GM03348 (cell line): ENCODE results near the gene HIPK4.
A peak's percentile ranks its signal among the peaks of the same experiment; 100 is the strongest.
"Not testable (repeated sequence)": the region's sequence is repeated elsewhere in the genome, so short reads cannot be mapped to it uniquely, and the experiment has no call there.

Experiments
- DNase-seq: peaks from one replicate; pipeline ENCODE4 v3.0.0; 2012; ENCODE audit warnings: low spot score

Gene HIPK4

GRCh38 chr19:40417643-40417981 is 27.6 kb upstream of the HIPK4 start:
- no peak for DNase-seq

- no peak for DNase-seq
Observed at GRCh38 chr19:40416918-40417642, 27.1 kb upstream of the HIPK4 start.

GRCh38 chr19:40415768-40416167 is 25.8 kb upstream of the HIPK4 start:
- DNase-seq, result no peak

- no peak for DNase-seq
Observed at GRCh38 chr19:40414542-40415535, 24.9 kb upstream of the HIPK4 start.

- no peak for DNase-seq
Observed at GRCh38 chr19:40413291-40413845, 23.4 kb upstream of the HIPK4 start, which contains the start of gene PRX. TSS of gene PRX (minus strand) at chr19:40413378. CDS start at chr19:40407932, 5,446 bp downstream.

GRCh38 chr19:40412866-40413265 is 22.9 kb upstream of the HIPK4 start:
- no peak for DNase-seq

- no peak for DNase-seq
Observed at GRCh38 chr19:40411958-40412499, 22.0 kb upstream of the HIPK4 start.

- no peak for DNase-seq
Observed at GRCh38 chr19:40411125-40411842, 21.3 kb upstream of the HIPK4 start.

- no peak for DNase-seq
Observed at GRCh38 chr19:40410030-40410389, 20.0 kb upstream of the HIPK4 start.

GRCh38 chr19:40408598-40408925 is 18.6 kb upstream of the HIPK4 start:
- DNase-seq, result not testable (repeated sequence)

- DNase-seq, result no peak
Observed at GRCh38 chr19:40407714-40408597, 18.0 kb upstream of the HIPK4 start.

GRCh38 chr19:40403262-40403984 is 13.4 kb upstream of the HIPK4 start:
- DNase-seq, result peak; percentile 97

GRCh38 chr19:40400559-40400958 is 10.6 kb upstream of the HIPK4 start:
- DNase-seq, result peak; percentile 34

- no peak for DNase-seq
Observed at GRCh38 chr19:40398417-40399131, 8.6 kb upstream of the HIPK4 start.

- no peak for DNase-seq
Observed at GRCh38 chr19:40397568-40397906, 7.6 kb upstream of the HIPK4 start.

- no peak for DNase-seq
Observed at GRCh38 chr19:40396886-40397567, 7.0 kb upstream of the HIPK4 start.

- DNase-seq, result no peak
Observed at GRCh38 chr19:40395956-40396355, 6.0 kb upstream of the HIPK4 start.

- DNase-seq, result no peak
Observed at GRCh38 chr19:40394816-40395210, 4.8 kb upstream of the HIPK4 start.
